GM12873 (cell line): ENCODE data around the gene PLET1.

Experiments
- CTCF ChIP-seq: IDR thresholded peaks from 2 replicates; pipeline ENCODE4 v1.5.1; 2012; ENCODE audit warnings: low read depth, mild to moderate bottlenecking, moderate library complexity, low read length, control low read depth; ENCODE audit not compliant: insufficient read depth; ENCODE audit errors: missing control alignments

PLET1 gene

GRCh38 chr11:112219476-112220232 is 41.0 kb downstream of the PLET1 start:
- TF ChIP-seq CTCF, result peak; percentile 73

DNA sequence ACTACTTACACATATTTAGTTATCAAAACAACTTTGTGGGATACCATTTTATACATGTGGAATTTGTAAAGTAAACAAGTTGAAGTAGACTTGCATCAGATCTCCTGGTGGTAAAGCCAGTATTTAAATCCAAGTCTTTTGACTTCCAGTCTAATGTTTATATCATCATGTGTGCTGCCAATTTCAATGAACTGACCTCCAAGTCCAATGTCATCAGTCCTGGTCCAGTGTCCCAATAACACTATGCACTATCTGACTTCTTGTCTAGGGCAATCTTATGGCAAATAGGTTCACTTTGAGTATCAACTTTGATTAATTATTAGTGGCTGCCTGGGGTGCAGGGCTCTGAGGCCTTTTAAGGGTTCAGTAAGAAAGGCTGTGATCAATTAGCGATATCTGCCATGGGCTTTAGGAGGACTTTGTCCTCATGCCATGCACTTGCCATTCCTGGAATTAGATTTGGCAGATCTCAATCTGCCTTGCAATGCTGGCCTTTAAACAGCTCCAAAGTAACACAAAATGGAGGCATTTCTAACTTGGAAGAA is 44.0 kb downstream of the PLET1 start:
- no peak for TF ChIP-seq CTCF

- no peak for TF ChIP-seq CTCF
Measured at GRCh38 chr11:112215621-112216020, 45.0 kb downstream of the PLET1 start.

GRCh38 chr11:112213753-112214152 is 46.9 kb downstream of the PLET1 start:
- no peak for TF ChIP-seq CTCF

DNA sequence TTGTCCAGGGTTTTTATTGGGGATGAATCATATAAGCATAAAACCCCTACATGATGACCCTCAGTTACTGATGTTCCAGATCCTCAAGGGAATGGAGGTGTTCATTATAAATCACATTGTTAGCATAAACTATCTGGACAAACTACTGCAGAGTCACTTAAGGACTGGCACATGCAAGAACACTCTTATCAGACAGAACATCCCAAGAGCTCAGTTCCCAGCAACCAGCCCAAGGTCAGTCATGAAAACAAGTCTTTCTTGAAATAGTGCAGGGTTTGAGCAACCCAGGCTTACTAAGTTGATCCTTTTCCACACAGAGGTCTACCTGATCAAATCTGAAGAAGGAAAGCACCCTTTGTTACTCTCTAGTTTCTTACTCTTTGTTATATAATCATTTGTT is 48.0 kb downstream of the PLET1 start:
- TF ChIP-seq CTCF, result no peak

DNA sequence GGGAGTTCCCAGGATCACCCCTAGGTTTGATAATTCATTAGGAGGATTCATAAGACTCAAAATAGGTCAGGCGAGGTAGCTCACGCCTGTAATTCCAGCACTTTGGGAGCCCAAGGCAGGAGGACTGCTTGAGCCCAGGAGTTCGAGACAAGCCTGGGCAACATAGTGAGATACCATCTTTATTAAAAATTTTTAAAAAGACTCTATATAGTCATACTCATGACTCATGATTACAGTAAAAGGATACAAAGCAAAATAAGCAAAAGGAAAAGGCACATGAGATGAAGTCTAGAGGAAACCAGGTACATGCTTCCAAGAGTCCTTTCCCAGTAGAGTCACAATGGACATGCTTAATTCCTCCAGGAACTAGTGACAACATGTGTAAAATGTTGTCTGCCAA is 48.4 kb downstream of the PLET1 start:
- no peak for TF ChIP-seq CTCF

GRCh38 chr11:112211536-112211935 is 49.1 kb downstream of the PLET1 start:
- TF ChIP-seq CTCF, result no peak
